Measurements from ENCODE around the gene GUSB.

Gene GUSB

GRCh38 chr7:65926588-65926987 lies 55.4 kb downstream of the GUSB start:
- DNase-seq, result no peak

GRCh38 chr7:65925040-65925439 lies 57.0 kb downstream of the GUSB start:
- no peak for DNase-seq

DNA sequence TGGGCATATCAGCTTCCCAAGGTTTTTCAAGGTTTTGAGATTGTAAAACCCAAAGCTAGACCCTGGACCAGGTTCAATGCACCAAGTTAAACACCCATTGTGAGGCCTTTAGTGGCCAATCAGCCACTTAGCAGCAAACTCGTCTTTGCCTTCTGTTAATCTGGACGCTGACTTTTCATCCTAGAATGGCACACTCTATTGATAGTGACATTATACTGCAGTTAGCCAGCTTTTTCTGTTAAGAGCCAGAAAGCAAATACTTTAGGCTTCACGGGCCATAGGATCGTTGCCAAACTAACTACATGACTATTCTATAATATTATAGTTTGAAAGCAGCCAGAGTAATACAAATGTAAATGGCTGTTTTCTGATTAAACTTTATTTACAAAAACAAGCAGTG lies 57.8 kb downstream of the GUSB start:
- no peak for DNase-seq

GRCh38 chr7:65923316-65923715 lies 58.7 kb downstream of the GUSB start:
- DNase-seq, result no peak

- no peak for DNase-seq
These were observed 65.9 kb downstream of the GUSB start for GRCh38 chr7:65915921-65916657.

DNA sequence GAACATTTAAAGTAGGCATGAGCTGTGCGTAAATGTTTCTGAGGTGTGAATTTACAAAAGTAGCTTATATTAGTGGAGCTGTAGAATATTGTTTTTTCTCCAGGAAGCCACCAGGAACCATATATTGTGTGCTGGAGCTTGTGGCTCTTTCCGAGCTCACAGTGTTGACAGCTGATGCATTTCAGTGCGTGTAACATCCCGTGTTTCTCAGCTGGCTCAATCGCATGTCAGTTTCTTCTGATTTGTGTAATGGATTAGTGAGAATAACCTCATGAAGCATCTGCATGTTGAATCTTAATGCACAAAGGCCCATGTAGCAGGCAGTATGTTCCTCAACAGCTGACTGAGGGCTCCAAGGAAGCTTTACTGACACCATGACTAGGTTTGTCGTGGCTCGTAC lies 69.8 kb downstream of the GUSB start:
- no peak for DNase-seq

All from NCI-H524 treated with DMSO at 0.1 percent for 48 hours (cell line).